Adrenal gland (tissue), 5 donors: ENCODE measurements around the gene SDHAF3.

Source experiments
- POLR2A ChIP-seq, 2 donors: fragments of 450-650 bp; IDR thresholded peaks; one replicate each; pipeline ENCODE4 v1.6.1; 2017; ENCODE audit warnings: antibody characterized with exemption in 2 of 2, mild to moderate bottlenecking in 2 of 2, moderate library complexity in 1 of 2
- TF ChIP-seq, protein P1 (sequence below), 6 experiments: fragments of 450-650 bp in 4 of 6; fragments of 200-600 bp in 2 of 6; sonication (generic) in 1 of 6; IDR thresholded peaks; 1 replicate in 5 of 6; 2 replicates in 1 of 6; pipeline versions ENCODE4 v1.5.1 to v1.8.0; 2016 to 2021; ENCODE audit warnings: antibody characterized with exemption in 6 of 6, mild to moderate bottlenecking in 2 of 6, moderate library complexity in 1 of 6
- donor health status: DM: no; HTN: no; CAD: no.

DNA sequence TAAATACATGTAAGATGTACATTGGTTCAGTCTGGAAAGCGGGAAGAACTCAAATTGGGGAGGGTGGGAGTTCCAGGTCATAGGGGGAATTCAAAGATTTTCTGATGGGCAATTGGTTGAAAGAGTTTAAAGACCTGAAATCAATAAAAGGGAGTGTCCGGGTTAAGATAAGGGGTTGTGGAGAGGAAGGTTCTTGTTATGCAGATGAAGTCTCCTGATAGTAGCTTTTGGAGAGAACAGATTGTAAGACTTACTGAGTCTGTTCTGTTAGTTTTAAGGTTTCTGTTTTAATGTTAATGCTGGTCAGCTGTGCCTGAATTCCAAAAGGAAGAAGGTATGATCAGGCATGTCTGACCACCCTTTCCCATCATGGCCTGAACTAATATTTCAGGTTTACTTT is 48.8 kb downstream of the SDHAF3 start:
- TF ChIP-seq, protein P1, sequence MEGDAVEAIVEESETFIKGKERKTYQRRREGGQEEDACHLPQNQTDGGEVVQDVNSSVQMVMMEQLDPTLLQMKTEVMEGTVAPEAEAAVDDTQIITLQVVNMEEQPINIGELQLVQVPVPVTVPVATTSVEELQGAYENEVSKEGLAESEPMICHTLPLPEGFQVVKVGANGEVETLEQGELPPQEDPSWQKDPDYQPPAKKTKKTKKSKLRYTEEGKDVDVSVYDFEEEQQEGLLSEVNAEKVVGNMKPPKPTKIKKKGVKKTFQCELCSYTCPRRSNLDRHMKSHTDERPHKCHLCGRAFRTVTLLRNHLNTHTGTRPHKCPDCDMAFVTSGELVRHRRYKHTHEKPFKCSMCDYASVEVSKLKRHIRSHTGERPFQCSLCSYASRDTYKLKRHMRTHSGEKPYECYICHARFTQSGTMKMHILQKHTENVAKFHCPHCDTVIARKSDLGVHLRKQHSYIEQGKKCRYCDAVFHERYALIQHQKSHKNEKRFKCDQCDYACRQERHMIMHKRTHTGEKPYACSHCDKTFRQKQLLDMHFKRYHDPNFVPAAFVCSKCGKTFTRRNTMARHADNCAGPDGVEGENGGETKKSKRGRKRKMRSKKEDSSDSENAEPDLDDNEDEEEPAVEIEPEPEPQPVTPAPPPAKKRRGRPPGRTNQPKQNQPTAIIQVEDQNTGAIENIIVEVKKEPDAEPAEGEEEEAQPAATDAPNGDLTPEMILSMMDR (IDR thresholded peaks at IDR 0.05): no peak
- no peak for TF ChIP-seq POLR2A (IDR thresholded peaks at IDR 0.05)
